Panc1 (cell line): Measurements from ENCODE around the gene KCNG2. TPM values are rescaled to one million over a fixed set of nuclear protein-coding genes. Genes with fewer than 3 reads are reported as not detected.

ENCODE experiments used
- ATAC-seq: fragments of 200-7000 bp; cut with Tn5 transposase; 2 replicates; pipeline ENCODE4 v1.9.1; 2020; ENCODE audit warnings: mild to moderate bottlenecking, moderate library complexity
- BruUV-seq: library from RNA; stranded (reverse); fragments of 400-500 nt; replicated peaks from 2 replicates; lab custom pipeline; 2021; lab: Mats Ljungman, UMichigan
- CTCF ChIA-PET: fragments of 300-600 bp; sonication (Branson Sonifier 250); formaldehyde crosslinking; loops from one replicate; lab custom pipeline; 2022; ENCODE audit warnings: antibody characterized with exemption; lab: Charles Lee
- POLR2A ChIA-PET: fragments of 300-600 bp; sonication (Branson Sonifier 250); formaldehyde crosslinking; loops from one replicate; lab custom pipeline; 2022; ENCODE audit warnings: antibody characterized with exemption; lab: Charles Lee
- DNase-seq: peaks from one replicate; pipeline ENCODE4 v3.0.0-alpha.2; 2010; ENCODE audit warnings: low read depth, low spot score
- H3K27ac ChIP-seq: 2 replicates; pipeline ENCODE4 v1.5.1; 2011; ENCODE audit warnings: mild to moderate bottlenecking, low read length, inconsistent platforms
- H3K27me3 ChIP-seq: fragments of 200-500 bp; sonication (Bioruptor generic); 2 replicates; pipeline ENCODE4 v1.6.0; 2014; ENCODE audit warnings: low read length, inconsistent platforms; ENCODE audit not compliant: control insufficient read depth, insufficient read depth
- H3K36me3 ChIP-seq: fragments of 200-500 bp; sonication (Bioruptor generic); 2 replicates; pipeline ENCODE4 v1.5.1; 2014; ENCODE audit warnings: inconsistent platforms, mild to moderate bottlenecking, low read length, moderate library complexity; ENCODE audit not compliant: control insufficient read depth, insufficient read depth
- H3K4me1 ChIP-seq: 2 replicates; pipeline ENCODE4 v1.5.1; 2011; ENCODE audit warnings: inconsistent platforms, mild to moderate bottlenecking, low read length, moderate library complexity; ENCODE audit not compliant: control insufficient read depth, insufficient read depth
- H3K4me3 ChIP-seq, 2 experiments: 2 replicates each; pipeline ENCODE4 v1.5.1; 2011 to 2012; ENCODE audit warnings: low read depth in 2 of 2, low read length in 2 of 2, mild to moderate bottlenecking in 2 of 2, inconsistent platforms in 1 of 2, moderate library complexity in 1 of 2
- H3K9me3 ChIP-seq: fragments of 200-500 bp; sonication (Bioruptor generic); 2 replicates; pipeline ENCODE4 v1.5.1; 2014; ENCODE audit warnings: low read depth, mild to moderate bottlenecking, inconsistent platforms, low read length, moderate library complexity; ENCODE audit not compliant: control insufficient read depth, insufficient read depth
- CTCF ChIP-seq: fragments of 450-650 bp; IDR thresholded peaks from 2 replicates; pipeline ENCODE4 v1.5.1; 2017; ENCODE audit warnings: mild to moderate bottlenecking
- POLR2AphosphoS5 ChIP-seq: IDR thresholded peaks from 2 replicates; pipeline ENCODE4 v1.6.1; 2012; ENCODE audit warnings: mild to moderate bottlenecking, low read depth, low read length, moderate library complexity
- REST ChIP-seq, 2 experiments: IDR thresholded peaks; 2 replicates each; pipeline ENCODE4 v1.6.1; 2011 to 2012; ENCODE audit warnings: low read depth in 2 of 2, control low read depth in 1 of 2, low read length in 1 of 2, mild to moderate bottlenecking in 1 of 2, moderate library complexity in 1 of 2; ENCODE audit not compliant: insufficient read depth in 1 of 2
- SIN3A ChIP-seq: IDR thresholded peaks from 2 replicates; pipeline ENCODE4 v1.6.1; 2012; ENCODE audit warnings: low read depth, mild to moderate bottlenecking, low read length, moderate library complexity, borderline replicate concordance; ENCODE audit not compliant: insufficient read depth
- TCF7L2 ChIP-seq: IDR thresholded peaks from 2 replicates; pipeline ENCODE4 v1.6.1; 2011; ENCODE audit warnings: mild to moderate bottlenecking, low read depth, low read length, inconsistent platforms
- in situ Hi-C: cut with HindIII; loops from 2 replicates; pipeline ENCODE4 v1.10.0; 2016; ENCODE audit warnings: low sequenced_read_pairs, low pct_unique_long_range_greater_than_20kb
- intact Hi-C: fragments of 100-400 bp; cut with micrococcal nuclease; formaldehyde crosslinking; loops from one replicate; pipeline ENCODE4 v1.10.0; 2022; ENCODE audit not compliant: unreplicated experiment
- total RNA-seq: library from RNA; stranded (reverse); gene quantifications from one replicate; pipeline ENCODE4 v1.2.1, GENCODE V29; 2021; ENCODE audit not compliant: unreplicated experiment

The KCNG2 gene
- total RNA-seq, 1 experiment from 2014 or later: not detected

GRCh38 chr18:79882522-79883241, 84.9 kb downstream of the KCNG2 start:
- H3K4me1 ChIP-seq: no peaks in the 10 kb centered on the region
- in situ Hi-C loops (no loop called here), intact Hi-C loops (no loop called here)
- TF ChIP-seq SIN3A (no peak), POLR2AphosphoS5 (no peak), TCF7L2 (no peak), CTCF (no peak), REST (IDR thresholded peaks at IDR 0.05; ENCODE audit: insufficient read depth in 1 of 2, low read depth in 2 of 2, low read length in 1 of 2) (no peak)
- H3K4me3 ChIP-seq: no peak overlapping the region
- POLR2A ChIA-PET: no interaction called here
- H3K27me3 ChIP-seq: no peaks in the 10 kb centered on the region
- no peak overlapping the region for H3K27ac ChIP-seq
- DNase-seq: no peak
- H3K9me3 ChIP-seq: no peaks in the 10 kb centered on the region
- no peaks in the 10 kb centered on the region for H3K36me3 ChIP-seq
- CTCF ChIA-PET: interaction anchor here (1.3 kb wide), 1 partner anchor 151 kb away, joined by 3 read pairs; the partner anchor contains the start of gene RBFA
- no peak; the same call in 1 of the 2 replicates for ATAC-seq
- BruUV-seq: no TSS peak

- TF ChIP-seq TCF7L2: no peak
- TF ChIP-seq SIN3A: no peak
- no peak for TF ChIP-seq CTCF
- TF ChIP-seq REST (IDR thresholded peaks at IDR 0.05; ENCODE audit: insufficient read depth in 1 of 2, low read depth in 2 of 2, low read length in 1 of 2): no peak
- no peak for TF ChIP-seq POLR2AphosphoS5
- Histone ChIP-seq H3K27ac (no peak overlapping the region), H3K36me3 (no peaks in the 10 kb centered on the region), H3K9me3 (no peaks in the 10 kb centered on the region), H3K4me3 (no peak overlapping the region), H3K27me3 (no peaks in the 10 kb centered on the region), H3K4me1 (no peaks in the 10 kb centered on the region)
- BruUV-seq: no TSS peak
- ATAC-seq: no peak
- POLR2A ChIA-PET: no interaction called here
- intact Hi-C loops: no loop called here
- in situ Hi-C loops: no loop called here
- CTCF ChIA-PET: interaction anchor here (1.3 kb wide), 1 partner anchor 150 kb away, joined by 3 read pairs; the partner anchor contains the start of gene RBFA
- no peak for DNase-seq
Observed at GRCh38 chr18:79883461-79884293, 85.9 kb downstream of the KCNG2 start.
